PC-3 (cell line): Measurements from ENCODE around the gene CDH4. TPM values are rescaled to one million over a fixed set of nuclear protein-coding genes. Genes with fewer than 3 reads are reported as not detected.

ENCODE experiments used
- ATAC-seq: fragments of 200-7000 bp; cut with Tn5 transposase; 2 replicates; pipeline ENCODE4 v1.9.1; 2020; ENCODE audit warnings: mild to moderate bottlenecking, moderate library complexity
- BruUV-seq: library from RNA; stranded (reverse); fragments of 400-500 nt; replicated peaks from 2 replicates; lab custom pipeline; 2021; lab: Mats Ljungman, UMichigan
- CTCF ChIA-PET: fragments of 300-600 bp; sonication (Branson Sonifier 250); formaldehyde crosslinking; loops from one replicate; lab custom pipeline; 2022; ENCODE audit warnings: antibody characterized with exemption; lab: Charles Lee
- POLR2A ChIA-PET: fragments of 300-600 bp; sonication (Branson Sonifier 250); formaldehyde crosslinking; loops from one replicate; lab custom pipeline; 2022; ENCODE audit warnings: antibody characterized with exemption; ENCODE audit not compliant: unreplicated experiment; lab: Charles Lee
- DNase-seq: peaks from one replicate; pipeline ENCODE4 v3.0.0-alpha.2; 2015
- H2AFZ ChIP-seq: fragments of 300-600 bp; sonication (generic); 2 replicates; pipeline ENCODE4 v1.6.0; 2016; ENCODE audit warnings: antibody characterized with exemption, low read length
- H3F3A ChIP-seq: fragments of 300-600 bp; sonication (generic); one replicate; pipeline ENCODE4 v1.6.0; 2017; ENCODE audit warnings: antibody characterized with exemption, low read length, control low read depth, mild to moderate bottlenecking; ENCODE audit not compliant: unreplicated experiment
- H3K27ac ChIP-seq: fragments of 300-600 bp; sonication (generic); 2 replicates; pipeline ENCODE4 v1.5.1; 2016; ENCODE audit warnings: mild to moderate bottlenecking, low read length
- H3K27me3 ChIP-seq: fragments of 300-600 bp; sonication (generic); 2 replicates; pipeline ENCODE4 v1.6.1; 2016; ENCODE audit warnings: low read length, mixed read lengths
- H3K36me3 ChIP-seq: fragments of 300-600 bp; sonication (generic); 2 replicates; pipeline ENCODE4 v1.6.1; 2016; ENCODE audit warnings: low read depth, mixed run types, low read length, mixed read lengths
- H3K4me1 ChIP-seq: fragments of 300-600 bp; sonication (generic); 2 replicates; pipeline ENCODE4 v1.5.1; 2016; ENCODE audit warnings: low read length; ENCODE audit not compliant: insufficient read depth
- H3K4me2 ChIP-seq: fragments of 300-600 bp; sonication (generic); 2 replicates; pipeline ENCODE4 v1.6.0; 2016; ENCODE audit warnings: low read length
- H3K4me3 ChIP-seq: fragments of 300-600 bp; sonication (generic); 2 replicates; pipeline ENCODE4 v1.5.1; 2016; ENCODE audit warnings: mild to moderate bottlenecking, low read length, mixed read lengths
- H3K79me2 ChIP-seq: fragments of 300-600 bp; sonication (generic); 2 replicates; pipeline ENCODE4 v1.6.1; 2017; ENCODE audit warnings: low read length, mixed read lengths
- H3K9ac ChIP-seq: fragments of 300-600 bp; sonication (generic); 2 replicates; pipeline ENCODE4 v1.6.0; 2016; ENCODE audit warnings: mild to moderate bottlenecking, low read length
- H3K9me2 ChIP-seq: fragments of 300-600 bp; sonication (generic); replicated peaks from 2 replicates; pipeline ENCODE4 v1.6.1; 2016; ENCODE audit warnings: mixed run types, low read length, mixed read lengths
- H3K9me3 ChIP-seq: fragments of 300-600 bp; sonication (generic); 2 replicates; pipeline ENCODE4 v1.6.1; 2016; ENCODE audit warnings: low read length, mixed read lengths
- H4K20me1 ChIP-seq: fragments of 300-600 bp; sonication (generic); 2 replicates; pipeline ENCODE4 v1.6.1; 2016; ENCODE audit warnings: low read length, mixed read lengths
- EZH2 ChIP-seq: fragments of 300-600 bp; sonication (generic); IDR thresholded peaks from one replicate; pipeline ENCODE4 v1.6.1; 2017; ENCODE audit warnings: antibody characterized with exemption, mild to moderate bottlenecking, low read length; ENCODE audit not compliant: unreplicated experiment
- EZH2phosphoT487 ChIP-seq: fragments of 300-600 bp; sonication (generic); IDR thresholded peaks from 2 replicates; pipeline ENCODE4 v1.6.1; 2018; ENCODE audit warnings: mild to moderate bottlenecking, antibody characterized with exemption, low read length, borderline replicate concordance
- intact Hi-C: fragments of 100-400 bp; cut with micrococcal nuclease; formaldehyde crosslinking; loops from 2 replicates; pipeline ENCODE4 v1.9.0; 2023
- total RNA-seq: library from RNA; depleted of rRNA; stranded (reverse); fragments of >200 nt; gene quantifications from 2 replicates; pipeline ENCODE4 v1.2.3, GENCODE V29; 2014
- TF ChIP-seq, protein P1 (sequence below): fragments of 300-600 bp; sonication (generic); conservative IDR thresholded peaks from 2 replicates; pipeline ENCODE4 v1.5.1; 2017; ENCODE audit warnings: antibody characterized with exemption, low read depth, mild to moderate bottlenecking, low read length

The CDH4 gene
- total RNA-seq, 1 experiment from 2014 or later, result not detected

DNA sequence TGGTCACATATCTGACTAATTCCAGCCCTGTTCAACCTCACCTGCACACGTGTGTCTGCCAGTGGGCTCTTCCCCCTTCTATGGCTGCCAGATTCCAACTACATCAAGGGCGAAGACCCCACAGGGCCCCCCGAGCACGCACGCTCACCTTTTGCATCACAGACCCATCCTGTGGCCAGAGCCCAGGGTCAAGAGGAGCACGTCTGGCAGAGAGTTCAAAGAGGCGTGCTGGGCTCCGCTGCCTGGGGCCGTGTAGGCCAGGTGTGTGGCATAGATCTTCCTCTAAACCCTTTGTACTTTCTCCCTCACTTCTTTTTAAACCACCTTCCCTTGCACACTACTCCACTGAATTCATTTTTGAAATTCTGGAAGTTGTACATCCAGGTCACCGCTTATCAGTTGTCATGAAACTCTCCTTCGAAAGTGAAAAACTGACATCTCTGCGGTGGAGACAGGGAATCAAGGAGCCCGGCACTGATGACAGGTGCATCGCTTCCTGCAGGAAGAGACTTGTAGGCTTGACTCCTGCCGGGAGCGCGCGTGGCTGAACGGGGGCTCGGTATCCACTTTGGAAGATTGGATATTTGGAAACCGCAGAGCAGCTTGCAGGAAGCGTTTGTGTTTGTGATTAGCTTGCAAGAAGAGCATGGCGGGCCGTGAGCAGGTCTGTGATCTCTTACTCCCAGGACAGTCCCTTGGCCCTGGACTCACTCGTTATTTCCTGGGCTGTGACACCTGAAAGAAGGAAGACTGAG is 397.2 kb downstream of the CDH4 start:
- Histone ChIP-seq H4K20me1 (no peaks in the 10 kb centered on the region), H3K36me3 (no peaks in the 10 kb centered on the region), H3K9me3 (no peaks in the 10 kb centered on the region), H2AFZ (no peak overlapping the region), H3K79me2 (no peaks in the 10 kb centered on the region), H3K9ac (no peak overlapping the region), H3K27ac (no peak overlapping the region), H3F3A (no peaks in the 10 kb centered on the region), H3K27me3 (peaks cover 78% of the 10 kb centered on the region), H3K4me1 (no peaks in the 10 kb centered on the region), H3K9me2 (no peaks in the 10 kb centered on the region), H3K4me3 (no peak overlapping the region), H3K4me2 (no peak overlapping the region)
- ChIA-PET POLR2A (no interaction called here), CTCF (no interaction called here)
- no peak for DNase-seq
- no TSS peak for BruUV-seq
- no peak for ATAC-seq
- TF ChIP-seq, protein P1, sequence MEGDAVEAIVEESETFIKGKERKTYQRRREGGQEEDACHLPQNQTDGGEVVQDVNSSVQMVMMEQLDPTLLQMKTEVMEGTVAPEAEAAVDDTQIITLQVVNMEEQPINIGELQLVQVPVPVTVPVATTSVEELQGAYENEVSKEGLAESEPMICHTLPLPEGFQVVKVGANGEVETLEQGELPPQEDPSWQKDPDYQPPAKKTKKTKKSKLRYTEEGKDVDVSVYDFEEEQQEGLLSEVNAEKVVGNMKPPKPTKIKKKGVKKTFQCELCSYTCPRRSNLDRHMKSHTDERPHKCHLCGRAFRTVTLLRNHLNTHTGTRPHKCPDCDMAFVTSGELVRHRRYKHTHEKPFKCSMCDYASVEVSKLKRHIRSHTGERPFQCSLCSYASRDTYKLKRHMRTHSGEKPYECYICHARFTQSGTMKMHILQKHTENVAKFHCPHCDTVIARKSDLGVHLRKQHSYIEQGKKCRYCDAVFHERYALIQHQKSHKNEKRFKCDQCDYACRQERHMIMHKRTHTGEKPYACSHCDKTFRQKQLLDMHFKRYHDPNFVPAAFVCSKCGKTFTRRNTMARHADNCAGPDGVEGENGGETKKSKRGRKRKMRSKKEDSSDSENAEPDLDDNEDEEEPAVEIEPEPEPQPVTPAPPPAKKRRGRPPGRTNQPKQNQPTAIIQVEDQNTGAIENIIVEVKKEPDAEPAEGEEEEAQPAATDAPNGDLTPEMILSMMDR, result no peak
- no peak for TF ChIP-seq EZH2phosphoT487
- TF ChIP-seq EZH2, result no peak
- intact Hi-C loops, result no loop called here

GRCh38 chr20:61649860-61650162 is 397.8 kb downstream of the CDH4 start:
- Histone ChIP-seq H4K20me1 (no peaks in the 10 kb centered on the region), H3K9me2 (no peaks in the 10 kb centered on the region), H3K36me3 (no peaks in the 10 kb centered on the region), H3K4me3 (no peak overlapping the region), H2AFZ (no peak overlapping the region), H3F3A (no peaks in the 10 kb centered on the region), H3K79me2 (no peaks in the 10 kb centered on the region), H3K9me3 (no peaks in the 10 kb centered on the region), H3K4me2 (no peak overlapping the region), H3K4me1 (no peaks in the 10 kb centered on the region), H3K9ac (no peak overlapping the region), H3K27me3 (peaks cover 77% of the 10 kb centered on the region), H3K27ac (no peak overlapping the region)
- intact Hi-C loops, result no loop called here
- ChIA-PET CTCF (no interaction called here), POLR2A (no interaction called here)
- DNase-seq (no peak), ATAC-seq (no peak)
- BruUV-seq, result no TSS peak
- TF ChIP-seq EZH2, result no peak
- no peak for TF ChIP-seq EZH2phosphoT487
- TF ChIP-seq, protein P1, result no peak

DNA sequence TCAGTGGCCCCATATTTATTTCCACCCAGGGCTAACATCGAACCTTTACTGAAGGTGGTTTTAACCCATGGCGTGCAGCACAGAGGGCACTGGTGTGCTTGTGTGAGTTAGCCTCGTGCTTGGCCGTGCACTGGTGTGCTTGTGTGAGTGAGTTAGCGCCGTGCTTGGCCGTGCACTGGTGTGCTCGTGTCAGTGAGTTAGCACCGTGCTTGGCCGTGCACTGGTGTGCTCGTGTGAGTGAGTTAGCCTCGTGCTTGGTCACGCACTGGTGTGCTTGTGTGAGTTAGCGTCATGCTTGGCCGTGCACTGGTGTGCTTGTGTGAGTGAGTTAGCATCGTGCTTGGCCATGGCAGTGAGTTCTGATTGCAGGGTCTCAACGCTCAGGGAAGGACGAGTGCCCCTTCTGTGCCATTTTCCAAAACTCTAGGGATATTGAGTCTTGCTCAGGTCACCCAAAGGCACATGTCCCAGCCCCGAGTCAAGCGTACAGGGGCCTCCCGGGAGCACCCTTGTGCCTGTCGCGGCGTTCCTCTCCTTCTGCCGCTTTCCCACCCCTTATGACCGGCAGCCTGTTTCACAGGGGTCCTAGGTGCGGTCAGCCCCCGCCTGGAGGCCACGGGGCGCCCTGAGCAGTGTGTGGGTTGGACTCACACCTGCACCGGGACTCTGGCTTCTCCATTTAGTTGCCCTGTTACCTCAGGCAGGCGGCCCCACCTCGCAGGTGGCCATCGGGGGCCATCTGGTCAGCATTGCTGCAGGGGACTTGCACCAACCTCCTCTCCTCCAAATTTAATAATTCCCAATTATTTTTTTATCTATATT is 399.1 kb downstream of the CDH4 start:
- Histone ChIP-seq H3K9me2 (no peaks in the 10 kb centered on the region), H4K20me1 (no peaks in the 10 kb centered on the region), H3K27me3 (peaks cover 65% of the 10 kb centered on the region), H3K79me2 (no peaks in the 10 kb centered on the region), H3K4me3 (no peak overlapping the region), H3F3A (no peaks in the 10 kb centered on the region), H3K9me3 (no peaks in the 10 kb centered on the region), H3K4me2 (no peak overlapping the region), H3K36me3 (no peaks in the 10 kb centered on the region), H2AFZ (no peak overlapping the region), H3K27ac (no peak overlapping the region), H3K9ac (no peak overlapping the region), H3K4me1 (no peaks in the 10 kb centered on the region)
- no TSS peak for BruUV-seq
- ATAC-seq, result no peak
- TF ChIP-seq, protein P1, result no peak
- TF ChIP-seq EZH2 (no peak), EZH2phosphoT487 (no peak)
- intact Hi-C loops, result no loop called here
- CTCF ChIA-PET, result no interaction called here
- no peak for DNase-seq
- POLR2A ChIA-PET, result no interaction called here
